ENCODE measurements around the gene ADGRB2.

The ADGRB2 gene

DNA sequence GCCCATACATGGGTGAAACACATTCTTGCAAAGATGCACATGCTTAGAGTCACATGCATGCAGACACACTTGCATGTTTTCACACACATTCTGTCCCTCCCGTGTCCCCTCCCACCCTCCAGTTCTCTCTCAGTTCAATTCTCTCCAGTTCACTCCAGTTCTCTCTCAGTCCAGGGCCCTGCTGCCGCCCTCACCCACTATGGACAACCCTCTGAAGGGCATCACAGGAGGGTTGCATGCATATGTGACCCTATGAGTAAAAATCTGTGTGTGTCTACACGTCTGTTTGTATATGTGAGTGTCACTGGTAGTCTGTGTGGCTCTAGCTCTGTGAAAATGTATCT lies 21.8 kb upstream of the ADGRB2 start:
- Histone ChIP-seq H2BK120ac (ENCODE audit: low read depth, low read length) (no peak overlapping the region), H3K9ac (ENCODE audit: low read depth, low read length, poor library complexity) (no peak overlapping the region), H4K91ac (ENCODE audit: low read depth, low read length, poor library complexity) (no peak overlapping the region), H2BK12ac (ENCODE audit: low read length) (no peak overlapping the region), H3K27ac (replicated peaks; ENCODE audit: low read length) (no peak overlapping the region), H3K27me3 (ENCODE audit: control insufficient read depth in 3 of 3, insufficient read depth in 3 of 3, low read depth in 1 of 3, low read length in 3 of 3) (no peaks in the 10 kb centered on the region), H2BK5ac (ENCODE audit: low read length) (no peak overlapping the region), H3K14ac (ENCODE audit: low read length) (no peak overlapping the region), H3K9me3 (replicated peaks in 1 of 2; ENCODE audit: control insufficient read depth in 2 of 2, insufficient read depth in 1 of 2, low read depth in 1 of 2, low read length in 2 of 2) (no peaks in the 10 kb centered on the region), H3K79me1 (ENCODE audit: low read depth, low read length) (no peaks in the 10 kb centered on the region), H3K4me3 (ENCODE audit: low read length in 2 of 2) (no peak overlapping the region), H2BK15ac (ENCODE audit: low read length) (no peak overlapping the region), H3K4me1 (ENCODE audit: control insufficient read depth in 2 of 2, insufficient read depth in 1 of 2, low read depth in 1 of 2, low read length in 2 of 2) (peaks cover 28 to 61% of the 10 kb centered on the region in 2 donors), H3K23ac (ENCODE audit: low read depth, low read length, poor library complexity) (no peak overlapping the region), H2AFZ (ENCODE audit: low read length) (no peak overlapping the region), H3K36me3 (replicated peaks in 1 of 2; ENCODE audit: control insufficient read depth in 2 of 2, insufficient read depth in 2 of 2, low read length in 2 of 2) (no peaks in the 10 kb centered on the region), H3K4me2 (ENCODE audit: insufficient read depth, low read length, poor library complexity, severe bottlenecking) (no peak overlapping the region), H3K18ac (ENCODE audit: low read length) (no peak overlapping the region), H2AK5ac (ENCODE audit: low read depth, low read length) (no peak overlapping the region), H4K8ac (ENCODE audit: low read depth, low read length) (no peak overlapping the region), H3K4ac (ENCODE audit: low read length) (no peak overlapping the region)
- no CpG with 5 or more reads among the region's 3 CpGs for WGBS, 2 donors (ENCODE audit: extremely low coverage in 2 of 2, insufficient read length in 2 of 2, insufficient replicate concordance in 1 of 2)
- DNase-seq (ENCODE audit: low spot score), result no peak

DNA sequence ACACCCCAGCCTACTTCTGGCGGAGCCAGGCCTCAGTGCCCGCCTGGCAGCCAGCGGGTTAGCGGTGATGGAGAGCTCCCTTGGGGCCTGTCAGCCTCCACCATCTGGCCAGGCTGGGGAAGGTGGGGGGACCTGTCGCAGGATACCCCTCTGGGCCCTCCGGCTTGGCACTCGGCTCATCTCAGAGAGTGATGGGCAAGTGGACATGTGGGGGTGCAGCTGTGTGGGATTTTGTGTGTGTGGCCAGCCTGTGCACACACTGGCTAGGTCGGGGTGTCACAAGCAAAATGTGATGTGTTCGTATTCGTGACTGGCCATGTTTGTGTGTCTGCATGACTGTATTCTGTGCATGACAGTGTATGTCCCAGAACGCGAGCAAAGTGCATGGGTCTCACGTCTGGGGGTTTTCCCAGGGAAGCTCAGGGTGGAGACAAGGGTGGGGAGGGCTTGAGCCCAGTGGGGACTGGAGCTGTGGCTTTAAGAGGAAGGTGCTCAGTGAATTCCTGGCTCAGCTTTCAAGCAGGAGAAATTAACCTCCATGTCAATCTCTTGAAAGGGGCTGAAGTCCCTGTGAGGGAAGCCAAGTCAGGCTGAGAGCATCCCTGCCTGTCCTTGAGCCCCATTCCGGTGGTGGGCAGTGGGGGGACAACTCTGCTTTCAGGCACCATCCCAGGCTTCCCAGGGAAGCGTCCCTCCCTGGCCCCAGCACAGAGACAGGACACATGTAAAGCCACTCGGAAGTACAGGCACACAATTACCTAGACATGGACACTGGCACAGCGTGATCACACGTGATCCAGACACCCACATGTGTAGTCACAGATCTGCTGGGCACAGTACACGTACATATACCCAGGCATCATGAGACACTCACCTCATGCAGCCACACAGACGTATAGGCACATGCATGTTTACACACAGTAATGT lies 21.1 kb upstream of the ADGRB2 start:
- Histone ChIP-seq H2BK120ac (ENCODE audit: low read depth, low read length) (no peak overlapping the region), H3K9ac (ENCODE audit: low read depth, low read length, poor library complexity) (no peak overlapping the region), H3K79me1 (ENCODE audit: low read depth, low read length) (no peaks in the 10 kb centered on the region), H3K9me3 (replicated peaks in 1 of 2; ENCODE audit: control insufficient read depth in 2 of 2, insufficient read depth in 1 of 2, low read depth in 1 of 2, low read length in 2 of 2) (no peaks in the 10 kb centered on the region), H2BK15ac (ENCODE audit: low read length) (peak overlapping the region; percentile 44), H2BK12ac (ENCODE audit: low read length) (peak overlapping the region; percentile 78), H3K27ac (replicated peaks; ENCODE audit: low read length) (no peak overlapping the region), H3K14ac (ENCODE audit: low read length) (no peak overlapping the region), H3K23ac (ENCODE audit: low read depth, low read length, poor library complexity) (peak overlapping the region; percentile 27), H4K91ac (ENCODE audit: low read depth, low read length, poor library complexity) (no peak overlapping the region), H3K18ac (ENCODE audit: low read length) (no peak overlapping the region), H2AK5ac (ENCODE audit: low read depth, low read length) (peak overlapping the region; percentile 29), H3K4me1 (ENCODE audit: control insufficient read depth in 2 of 2, insufficient read depth in 1 of 2, low read depth in 1 of 2, low read length in 2 of 2) (peaks cover 30 to 66% of the 10 kb centered on the region in 2 donors), H3K27me3 (ENCODE audit: control insufficient read depth in 3 of 3, insufficient read depth in 3 of 3, low read depth in 1 of 3, low read length in 3 of 3) (no peaks in the 10 kb centered on the region), H4K8ac (ENCODE audit: low read depth, low read length) (no peak overlapping the region), H2BK5ac (ENCODE audit: low read length) (no peak overlapping the region), H3K4me3 (ENCODE audit: low read length in 2 of 2) (no peak overlapping the region), H3K36me3 (replicated peaks in 1 of 2; ENCODE audit: control insufficient read depth in 2 of 2, insufficient read depth in 2 of 2, low read length in 2 of 2) (no peaks in the 10 kb centered on the region), H2AFZ (ENCODE audit: low read length) (no peak overlapping the region), H3K4me2 (ENCODE audit: insufficient read depth, low read length, poor library complexity, severe bottlenecking) (no peak overlapping the region), H3K4ac (ENCODE audit: low read length) (no peak overlapping the region)
- no CpG with 5 or more reads among the region's 20 CpGs for WGBS, 2 donors (ENCODE audit: extremely low coverage in 2 of 2, insufficient read length in 2 of 2, insufficient replicate concordance in 1 of 2)
- DNase-seq (ENCODE audit: low spot score), result no peak

DNA sequence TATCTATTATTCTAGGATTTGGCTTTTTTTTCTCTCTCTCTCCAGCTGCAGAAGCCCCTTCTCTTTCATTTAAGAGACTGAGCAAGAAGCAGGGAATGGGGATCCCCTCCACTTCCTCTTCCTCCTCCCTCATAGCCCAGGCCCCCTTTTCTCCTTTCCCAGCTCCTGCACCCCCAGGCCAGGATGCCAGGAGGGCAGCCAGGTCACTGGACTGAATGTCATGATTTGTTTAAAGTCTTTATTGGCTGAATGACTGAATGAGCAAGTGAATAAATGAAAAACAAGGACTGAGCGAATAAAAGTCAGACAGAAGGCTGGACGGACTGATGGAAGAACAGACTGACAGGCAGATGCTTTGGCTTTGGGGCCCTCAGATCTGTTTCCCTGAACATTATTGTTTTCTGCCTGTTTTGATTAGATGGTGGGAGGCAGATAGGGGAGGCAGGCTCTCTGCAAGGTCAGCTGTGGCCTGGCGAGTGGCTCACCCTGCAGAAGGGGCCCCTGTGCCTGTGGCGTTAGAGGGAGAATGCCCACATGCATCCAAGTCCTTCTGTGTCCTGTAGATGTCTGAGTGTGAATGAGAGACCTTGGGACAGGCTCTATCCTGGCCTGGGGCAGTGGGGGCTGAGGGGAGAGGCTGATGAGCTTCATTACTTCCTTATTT lies 20.3 kb upstream of the ADGRB2 start:
- H3K9ac ChIP-seq (ENCODE audit: low read depth, low read length, poor library complexity), result peak overlapping the region; percentile 46
- H2BK120ac ChIP-seq (ENCODE audit: low read depth, low read length), result no peak overlapping the region
- no peaks in the 10 kb centered on the region for H3K9me3 ChIP-seq (replicated peaks in 1 of 2; ENCODE audit: control insufficient read depth in 2 of 2, insufficient read depth in 1 of 2, low read depth in 1 of 2, low read length in 2 of 2)
- no peak overlapping the region for H3K18ac ChIP-seq (ENCODE audit: low read length)
- WGBS, 2 donors (ENCODE audit: extremely low coverage in 2 of 2, insufficient read length in 2 of 2, insufficient replicate concordance in 1 of 2), result no CpG with 5 or more reads among the region's 4 CpGs
- no peak overlapping the region for H3K4me3 ChIP-seq (ENCODE audit: low read length in 2 of 2)
- no peak overlapping the region for H4K91ac ChIP-seq (ENCODE audit: low read depth, low read length, poor library complexity)
- H3K27me3 ChIP-seq (ENCODE audit: control insufficient read depth in 3 of 3, insufficient read depth in 3 of 3, low read depth in 1 of 3, low read length in 3 of 3), result peaks cover 0 to 5% (median 0%) of the 10 kb centered on the region in 3 experiments
- no peak overlapping the region for H2AK5ac ChIP-seq (ENCODE audit: low read depth, low read length)
- no peaks in the 10 kb centered on the region for H3K36me3 ChIP-seq (replicated peaks in 1 of 2; ENCODE audit: control insufficient read depth in 2 of 2, insufficient read depth in 2 of 2, low read length in 2 of 2)
- H3K4me2 ChIP-seq (ENCODE audit: insufficient read depth, low read length, poor library complexity, severe bottlenecking), result no peak overlapping the region
- H3K4me1 ChIP-seq (ENCODE audit: control insufficient read depth in 2 of 2, insufficient read depth in 1 of 2, low read depth in 1 of 2, low read length in 2 of 2), result peaks cover 29 to 63% of the 10 kb centered on the region in 2 donors
- no peaks in the 10 kb centered on the region for H3K79me1 ChIP-seq (ENCODE audit: low read depth, low read length)
- H2AFZ ChIP-seq (ENCODE audit: low read length), result peak overlapping the region; percentile 36
- peak overlapping the region; percentile 44 for H2BK15ac ChIP-seq (ENCODE audit: low read length)
- no peak overlapping the region for H2BK5ac ChIP-seq (ENCODE audit: low read length)
- no peak overlapping the region for H3K14ac ChIP-seq (ENCODE audit: low read length)
- no peak for DNase-seq (ENCODE audit: low spot score)
- no peak overlapping the region for H4K8ac ChIP-seq (ENCODE audit: low read depth, low read length)
- H3K23ac ChIP-seq (ENCODE audit: low read depth, low read length, poor library complexity), result peak overlapping the region; percentile 27
- no peak overlapping the region for H3K27ac ChIP-seq (replicated peaks; ENCODE audit: low read length)
- H3K4ac ChIP-seq (ENCODE audit: low read length), result no peak overlapping the region
- no peak overlapping the region for H2BK12ac ChIP-seq (ENCODE audit: low read length)

DNA sequence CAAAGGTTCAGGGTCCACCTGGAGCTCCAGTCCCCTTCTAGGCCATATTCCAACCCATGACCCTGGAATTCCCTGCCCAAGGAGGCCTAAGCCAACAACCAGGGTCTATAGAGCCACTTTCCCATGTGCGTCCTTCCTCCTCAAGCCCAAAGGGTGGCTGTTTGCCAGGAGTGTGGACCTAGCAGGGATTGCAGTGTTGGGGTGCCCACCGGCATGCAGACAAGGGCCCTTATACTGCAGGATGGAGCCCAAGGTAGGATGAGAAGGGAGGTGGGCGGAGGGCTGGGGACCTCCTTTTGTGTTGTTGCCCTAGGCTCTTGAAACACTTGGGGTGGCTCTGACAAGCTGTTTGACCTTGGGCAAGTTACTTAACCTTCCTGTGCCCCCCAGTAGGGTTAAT lies 19.7 kb upstream of the ADGRB2 start:
- H2AFZ ChIP-seq (ENCODE audit: low read length), result no peak overlapping the region
- no peak overlapping the region for H4K91ac ChIP-seq (ENCODE audit: low read depth, low read length, poor library complexity)
- no peaks in the 10 kb centered on the region for H3K9me3 ChIP-seq (replicated peaks in 1 of 2; ENCODE audit: control insufficient read depth in 2 of 2, insufficient read depth in 1 of 2, low read depth in 1 of 2, low read length in 2 of 2)
- H3K36me3 ChIP-seq (replicated peaks in 1 of 2; ENCODE audit: control insufficient read depth in 2 of 2, insufficient read depth in 2 of 2, low read length in 2 of 2), result no peaks in the 10 kb centered on the region
- H3K4ac ChIP-seq (ENCODE audit: low read length), result no peak overlapping the region
- no peak overlapping the region for H3K9ac ChIP-seq (ENCODE audit: low read depth, low read length, poor library complexity)
- H3K4me3 ChIP-seq (ENCODE audit: low read length in 2 of 2), result no peak overlapping the region
- H3K79me1 ChIP-seq (ENCODE audit: low read depth, low read length), result no peaks in the 10 kb centered on the region
- no peak overlapping the region for H3K14ac ChIP-seq (ENCODE audit: low read length)
- H3K18ac ChIP-seq (ENCODE audit: low read length), result no peak overlapping the region
- H3K27me3 ChIP-seq (ENCODE audit: control insufficient read depth in 3 of 3, insufficient read depth in 3 of 3, low read depth in 1 of 3, low read length in 3 of 3), result peaks cover 0 to 5% (median 0%) of the 10 kb centered on the region in 3 experiments
- no peak overlapping the region for H2BK12ac ChIP-seq (ENCODE audit: low read length)
- H4K8ac ChIP-seq (ENCODE audit: low read depth, low read length), result no peak overlapping the region
- H2AK5ac ChIP-seq (ENCODE audit: low read depth, low read length), result peak overlapping the region; percentile 69
- no peak overlapping the region for H3K27ac ChIP-seq (replicated peaks; ENCODE audit: low read length)
- H3K4me2 ChIP-seq (ENCODE audit: insufficient read depth, low read length, poor library complexity, severe bottlenecking), result no peak overlapping the region
- H2BK120ac ChIP-seq (ENCODE audit: low read depth, low read length), result no peak overlapping the region
- peak overlapping the region; percentile 22 for H2BK5ac ChIP-seq (ENCODE audit: low read length)
- DNase-seq (ENCODE audit: low spot score), result no peak
- peaks cover 28 to 60% of the 10 kb centered on the region in 2 donors for H3K4me1 ChIP-seq (ENCODE audit: control insufficient read depth in 2 of 2, insufficient read depth in 1 of 2, low read depth in 1 of 2, low read length in 2 of 2)
- WGBS, 2 donors (ENCODE audit: extremely low coverage in 2 of 2, insufficient read length in 2 of 2, insufficient replicate concordance in 1 of 2), result no CpG with 5 or more reads among the region's 3 CpGs
- H3K23ac ChIP-seq (ENCODE audit: low read depth, low read length, poor library complexity), result no peak overlapping the region
- H2BK15ac ChIP-seq (ENCODE audit: low read length), result peak overlapping the region; percentile 8

All from neuronal stem cell (in vitro differentiated cells).